ENCODE data around the gene SENP6. TPM values are rescaled to one million over a fixed set of nuclear protein-coding genes. Genes with fewer than 3 reads are reported as not detected.
A peak's percentile ranks its signal among the peaks of the same experiment; 100 is the strongest.

SENP6 gene
- polyA plus RNA-seq, 1 of the 3 experiments (the other 2 are of a cell fraction) = 16.2 TPM

- Histone ChIP-seq H3K4me1 (ENCODE audit: control insufficient read depth in 1 of 2, insufficient read depth in 2 of 2, low read depth in 1 of 2, low read length in 1 of 2) (no peaks in the 10 kb centered on the region; a peak in 2 of 4 replicates), H3K27me3 (ENCODE audit: insufficient read depth) (no peaks in the 10 kb centered on the region), H3F3A (replicated peaks; ENCODE audit: insufficient read depth) (peaks cover 4% of the 10 kb centered on the region), H3K9me2 (no peaks in the 10 kb centered on the region), H3K4me2 (peak overlapping the region; percentile 82), H3K79me2 (ENCODE audit: insufficient read depth) (peaks cover 91% of the 10 kb centered on the region), H3K36me3 (replicated peaks in 1 of 2; ENCODE audit: control insufficient read depth in 1 of 2, insufficient read depth in 2 of 2, low read length in 1 of 2) (peaks cover 2 to 3% of the 10 kb centered on the region in 2 experiments), H2AFZ (ENCODE audit: low read depth) (no peak overlapping the region), H4K20me1 (ENCODE audit: insufficient read depth) (peaks cover 62% of the 10 kb centered on the region), H3K27ac (ENCODE audit: low read depth in 2 of 2, low read length in 1 of 2) (no peak overlapping the region), H3K4me3 (ENCODE audit: low read depth in 2 of 2, low read length in 1 of 2) (peak overlapping the region; percentile 86 to 90; a peak in 3 of 4 replicates), H3K9ac (no peak overlapping the region), H3K9me3 (no peaks in the 10 kb centered on the region)
- DNase-seq = no peak
- 97% methylated on average over 16 of the region's 16 CpGs for WGBS (ENCODE audit: low lambda C conversion rate)
- CTCF ChIA-PET = no interaction called here
- POLR2A ChIA-PET = no interaction called here
- TF ChIP-seq RCOR1 (IDR thresholded peaks at IDR 0.05; ENCODE audit: low read length) (no peak), CHD2 (IDR thresholded peaks at IDR 0.05; ENCODE audit: low read length, partially characterized antibody) (no peak), TCF12 (IDR thresholded peaks at IDR 0.05) (no peak), NFIC (IDR thresholded peaks at IDR 0.05; ENCODE audit: borderline replicate concordance) (no peak), IRF3 (IDR thresholded peaks at IDR 0.05; ENCODE audit: low read depth, low read length) (no peak), USF1 (IDR thresholded peaks at IDR 0.05; ENCODE audit: borderline replicate concordance, low read depth) (no peak), MXI1 (IDR thresholded peaks at IDR 0.05; ENCODE audit: low read depth, low read length) (no peak)
Measured at GRCh38 chr6:75604294-75604693, 2.6 kb downstream of the SENP6 start.

GRCh38 chr6:75605635-75606034 lies 4.0 kb downstream of the SENP6 start:
- no peak for TF ChIP-seq SMC3 (IDR thresholded peaks at IDR 0.05; ENCODE audit: low read depth, low read length)
- TF ChIP-seq MXI1 (IDR thresholded peaks at IDR 0.05; ENCODE audit: low read depth, low read length) = no peak
- TF ChIP-seq GATA2 (CRISPR knock-in tag; IDR thresholded peaks at IDR 0.05) = no peak
- TF ChIP-seq ZBTB33 (IDR thresholded peaks at IDR 0.05; ENCODE audit: borderline replicate concordance, low read depth) = no peak
- no peak for TF ChIP-seq USF1 (IDR thresholded peaks at IDR 0.05; ENCODE audit: borderline replicate concordance, low read depth)
- TF ChIP-seq FOXJ3 (CRISPR knock-in tag; IDR thresholded peaks at IDR 0.05) = no peak
- no peak for TF ChIP-seq FOSL2 (IDR thresholded peaks at IDR 0.05; ENCODE audit: borderline replicate concordance, low read depth)
- no peak for TF ChIP-seq RAD21 (IDR thresholded peaks at IDR 0.05; ENCODE audit: low read length)
- TF ChIP-seq NFIC (IDR thresholded peaks at IDR 0.05; ENCODE audit: borderline replicate concordance) = no peak
- H3K27me3 ChIP-seq (ENCODE audit: insufficient read depth) = no peaks in the 10 kb centered on the region
- CTCF ChIA-PET = interaction anchor here (1.0 kb wide), 1 partner anchor 110 kb away, joined by 3 read pairs; no protein-coding TSS in a partner anchor
- H3K27ac ChIP-seq (ENCODE audit: low read depth in 2 of 2, low read length in 1 of 2) = no peak overlapping the region
- DNase-seq = no peak
- no peaks in the 10 kb centered on the region for H3K9me2 ChIP-seq
- H3K4me1 ChIP-seq (ENCODE audit: control insufficient read depth in 1 of 2, insufficient read depth in 2 of 2, low read depth in 1 of 2, low read length in 1 of 2) = peaks cover 0 to under 1% of the 10 kb centered on the region in 2 experiments; a peak in 2 of 4 replicates
- POLR2A ChIA-PET = no interaction called here
- 95% methylated on average over 4 of the region's 4 CpGs for WGBS (ENCODE audit: low lambda C conversion rate)
- H3K36me3 ChIP-seq (replicated peaks in 1 of 2; ENCODE audit: control insufficient read depth in 1 of 2, insufficient read depth in 2 of 2, low read length in 1 of 2) = peaks cover 3 to 5% of the 10 kb centered on the region in 2 experiments
- no peaks in the 10 kb centered on the region for H3K9me3 ChIP-seq
- H3K9ac ChIP-seq = no peak overlapping the region
- H4K20me1 ChIP-seq (ENCODE audit: insufficient read depth) = peaks cover 76% of the 10 kb centered on the region
- H3K4me3 ChIP-seq (ENCODE audit: low read depth in 2 of 2, low read length in 1 of 2) = no peak overlapping the region
- peaks cover 98% of the 10 kb centered on the region for H3K79me2 ChIP-seq (ENCODE audit: insufficient read depth)
- H3K4me2 ChIP-seq = no peak overlapping the region
- no peak overlapping the region for H2AFZ ChIP-seq (ENCODE audit: low read depth)
- H3F3A ChIP-seq (replicated peaks; ENCODE audit: insufficient read depth) = peaks cover 4% of the 10 kb centered on the region

Measured in SK-N-SH (cell line).